GM12873 (cell line): ENCODE data around the gene SETD9.

Experiments used
- CTCF ChIP-seq: IDR thresholded peaks from 2 replicates; pipeline ENCODE4 v1.5.1; 2012; ENCODE audit warnings: low read depth, mild to moderate bottlenecking, moderate library complexity, low read length, control low read depth; ENCODE audit not compliant: insufficient read depth; ENCODE audit errors: missing control alignments

SETD9 gene

GRCh38 chr5:56893251-56893951 lies 16.0 kb upstream of the SETD9 start:
- no peak for TF ChIP-seq CTCF

- no peak for TF ChIP-seq CTCF
These were observed 12.6 kb upstream of the SETD9 start for GRCh38 chr5:56896763-56897162.

- TF ChIP-seq CTCF = no peak
These were observed 11.2 kb upstream of the SETD9 start for GRCh38 chr5:56898213-56898612.

GRCh38 chr5:56900395-56900794 lies 9.0 kb upstream of the SETD9 start:
- no peak for TF ChIP-seq CTCF

- peak; percentile 69 for TF ChIP-seq CTCF
These were observed 8.4 kb upstream of the SETD9 start for GRCh38 chr5:56900858-56901578.

GRCh38 chr5:56908942-56909293 lies 478 bp upstream of the SETD9 start:
- no peak for TF ChIP-seq CTCF

- no peak for TF ChIP-seq CTCF
These were observed 992 bp downstream of the SETD9 start for GRCh38 chr5:56910210-56910965.
